Smooth muscle cell (in vitro differentiated cells): Measurements from ENCODE around the gene PLCB1. TPM values are rescaled to one million over a fixed set of nuclear protein-coding genes. Genes with fewer than 3 reads are reported as not detected.

Experiments
- DNase-seq: peaks from one replicate; lab custom pipeline; 2025; ENCODE audit not compliant: unreplicated experiment; lab: John Stamatoyannopoulos, UW
- H2AFZ ChIP-seq: fragments of 200-600 bp; sonication (generic); 2 replicates; pipeline ENCODE4 v1.6.0; 2016; ENCODE audit warnings: antibody characterized with exemption, low read depth, mild to moderate bottlenecking
- H3F3A ChIP-seq: fragments of 200-600 bp; sonication (generic); 2 replicates; pipeline ENCODE4 v1.6.0; 2017; ENCODE audit warnings: antibody characterized with exemption, low read depth
- H3K27ac ChIP-seq: fragments of 200-600 bp; sonication (generic); 2 replicates; pipeline ENCODE4 v1.5.1; 2016; ENCODE audit warnings: low read depth, mild to moderate bottlenecking
- H3K27me3 ChIP-seq: fragments of 200-600 bp; sonication (generic); 2 replicates; pipeline ENCODE4 v1.6.1; 2016; ENCODE audit warnings: low read depth, mild to moderate bottlenecking
- H3K36me3 ChIP-seq: fragments of 200-600 bp; sonication (generic); 2 replicates; pipeline ENCODE4 v1.5.1; 2016; ENCODE audit warnings: low read depth
- H3K4me1 ChIP-seq: fragments of 200-600 bp; sonication (generic); 2 replicates; pipeline ENCODE4 v1.5.1; 2016; ENCODE audit warnings: low read depth
- H3K4me2 ChIP-seq: fragments of 200-600 bp; sonication (generic); 2 replicates; pipeline ENCODE4 v1.6.0; 2016; ENCODE audit warnings: mild to moderate bottlenecking
- H3K4me3 ChIP-seq: fragments of 200-600 bp; sonication (generic); 2 replicates; pipeline ENCODE4 v1.5.1; 2016; ENCODE audit warnings: mild to moderate bottlenecking
- H3K79me2 ChIP-seq: fragments of 200-600 bp; sonication (generic); 2 replicates; pipeline ENCODE4 v1.6.0; 2016; ENCODE audit warnings: low read depth, mild to moderate bottlenecking
- H3K9ac ChIP-seq: fragments of 200-600 bp; sonication (generic); 2 replicates; pipeline ENCODE4 v1.6.0; 2016; ENCODE audit warnings: low read depth
- H3K9me3 ChIP-seq: fragments of 200-600 bp; sonication (generic); replicated peaks from 2 replicates; pipeline ENCODE4 v1.5.1; 2016; ENCODE audit warnings: low read depth
- H4K20me1 ChIP-seq: fragments of 200-600 bp; sonication (generic); 2 replicates; pipeline ENCODE4 v1.6.0; 2016; ENCODE audit warnings: low read depth
- CTCF ChIP-seq: fragments of 200-600 bp; sonication (generic); IDR thresholded peaks from 2 replicates; pipeline ENCODE4 v1.5.1; 2017; ENCODE audit warnings: borderline replicate concordance, mild to moderate bottlenecking, antibody characterized with exemption; ENCODE audit not compliant: insufficient read depth, poor library complexity, severe bottlenecking
- WGBS: methylation state at CpG from one replicate; pipeline ENCODE4 v1.1.7; 2016; ENCODE audit warnings: low lambda C conversion rate; 5-methylcytosine and 5-hydroxymethylcytosine counted together
- polyA plus RNA-seq: library from polyadenylated mRNA; unstranded; fragments of >200 nt; fragmentation: Nextera tagmentation; extraction: Ambion mirVana; gene quantifications from 2 replicates; pipeline ENCODE4 v1.2.1, GENCODE V29; 2016
- total RNA-seq: library from RNA; depleted of rRNA; stranded (reverse); fragments of >200 nt; gene quantifications from 2 replicates; pipeline ENCODE4 v1.2.3, GENCODE V29; 2014

PLCB1 gene
- total and polyA plus RNA-seq, 2 experiments from 2014 or later, result 4.7 to 25.3 TPM

- Histone ChIP-seq H3K79me2 (no peaks in the 10 kb centered on the region), H2AFZ (no peak overlapping the region), H3K4me3 (no peak overlapping the region), H3K9me3 (no peaks in the 10 kb centered on the region), H3K4me2 (no peak overlapping the region), H3K27ac (no peak overlapping the region), H3K27me3 (no peaks in the 10 kb centered on the region), H3K36me3 (no peaks in the 10 kb centered on the region), H3K4me1 (no peaks in the 10 kb centered on the region), H4K20me1 (no peaks in the 10 kb centered on the region), H3K9ac (no peak overlapping the region), H3F3A (no peaks in the 10 kb centered on the region)
- WGBS, result 96% methylated on average over 2 of the region's 2 CpGs
- no peak for DNase-seq
- no peak for TF ChIP-seq CTCF
These were observed 745.2 kb downstream of the PLCB1 start for GRCh38 chr20:8877294-8877693.

GRCh38 chr20:8879669-8880068, 747.6 kb downstream of the PLCB1 start:
- Histone ChIP-seq H3K79me2 (no peaks in the 10 kb centered on the region), H4K20me1 (no peaks in the 10 kb centered on the region), H2AFZ (no peak overlapping the region), H3K9ac (no peak overlapping the region), H3K27me3 (no peaks in the 10 kb centered on the region), H3K27ac (no peak overlapping the region), H3K4me3 (no peak overlapping the region), H3F3A (no peaks in the 10 kb centered on the region), H3K4me1 (no peaks in the 10 kb centered on the region), H3K4me2 (no peak overlapping the region), H3K36me3 (no peaks in the 10 kb centered on the region), H3K9me3 (no peaks in the 10 kb centered on the region)
- no peak for TF ChIP-seq CTCF
- no peak for DNase-seq
- 84% methylated on average over 2 of the region's 2 CpGs for WGBS

- Histone ChIP-seq H3K36me3 (no peaks in the 10 kb centered on the region), H3K4me2 (no peak overlapping the region), H4K20me1 (no peaks in the 10 kb centered on the region), H3K4me3 (no peak overlapping the region), H3K9ac (no peak overlapping the region), H3K79me2 (no peaks in the 10 kb centered on the region), H3K27ac (no peak overlapping the region), H3F3A (no peaks in the 10 kb centered on the region), H3K4me1 (no peaks in the 10 kb centered on the region), H3K27me3 (no peaks in the 10 kb centered on the region), H3K9me3 (no peaks in the 10 kb centered on the region), H2AFZ (no peak overlapping the region)
- DNase-seq, result no peak
- 86% methylated on average over 5 of the region's 5 CpGs for WGBS
- TF ChIP-seq CTCF, result no peak
These were observed 748.2 kb downstream of the PLCB1 start for GRCh38 chr20:8880085-8880853.

- Histone ChIP-seq H3K9me3 (no peaks in the 10 kb centered on the region), H3K9ac (no peak overlapping the region), H3K36me3 (no peaks in the 10 kb centered on the region), H3K4me3 (no peak overlapping the region), H3K27ac (no peak overlapping the region), H2AFZ (no peak overlapping the region), H4K20me1 (no peaks in the 10 kb centered on the region), H3F3A (no peaks in the 10 kb centered on the region), H3K79me2 (no peaks in the 10 kb centered on the region), H3K4me1 (no peaks in the 10 kb centered on the region), H3K27me3 (no peaks in the 10 kb centered on the region), H3K4me2 (no peak overlapping the region)
- WGBS, result 96% methylated on average over 1 of the region's 1 CpG
- TF ChIP-seq CTCF, result no peak
- no peak for DNase-seq
These were observed 759.0 kb downstream of the PLCB1 start for GRCh38 chr20:8891039-8891438.
